Left lung (tissue), 10 donors: ENCODE data around the gene RANGRF. TPM values are rescaled to one million over a fixed set of nuclear protein-coding genes. Genes with fewer than 3 reads are reported as not detected.

Experiments used
- ATAC-seq: fragments of 200-7000 bp; cut with Tn5 transposase; one replicate; pipeline ENCODE4 v1.9.1; 2020; ENCODE audit warnings: moderate library complexity
- DNase-seq, 4 donors: peaks; one replicate each; pipeline ENCODE4 v3.0.0-alpha.2; 2013 to 2020
- H3K27ac ChIP-seq, 2 donors: fragments of 200-600 bp; sonication (generic) in 1 of 2; one replicate each; pipeline versions ENCODE4 v1.5.0 to v1.8.0; 2020 to 2021
- H3K27me3 ChIP-seq, 2 donors: fragments of 200-600 bp; sonication (generic) in 1 of 2; one replicate each; pipeline versions ENCODE4 v1.5.0 to v1.8.0; 2020 to 2021
- H3K36me3 ChIP-seq, 2 donors: fragments of 200-600 bp; sonication (generic) in 1 of 2; one replicate each; pipeline versions ENCODE4 v1.5.0 to v1.8.0; 2020 to 2021
- H3K4me1 ChIP-seq, 2 donors: fragments of 200-600 bp; one replicate each; pipeline ENCODE4 v1.8.0; 2021
- H3K4me3 ChIP-seq, 2 donors: fragments of 200-600 bp; sonication (generic) in 1 of 2; one replicate each; pipeline versions ENCODE4 v1.5.0 to v1.8.0; 2020 to 2021; ENCODE audit warnings: mild to moderate bottlenecking in 1 of 2
- H3K9me3 ChIP-seq, 2 donors: fragments of 200-600 bp; sonication (generic) in 1 of 2; one replicate each; pipeline versions ENCODE4 v1.5.0 to v1.8.0; 2020 to 2021
- intact Hi-C, 2 donors: fragments of 100-400 bp; cut with DNase I; formaldehyde crosslinking; loops; one replicate each; pipeline versions ENCODE4 v1.11.2 to v1.14.2; 2022
- polyA plus RNA-seq, 6 donors: library from polyadenylated mRNA; unstranded; fragments of 120-200 nt; gene quantifications; one replicate each; pipeline ENCODE4 v1.2.1, GENCODE V29; 2013; ENCODE audit not compliant: insufficient read length in 6 of 6
- total RNA-seq, 2 donors: library from RNA; stranded (reverse); fragmentation: NEBNext Ultra II Directional; extraction: Animal tissue kit (Norgen Biotek cat#: 25700); gene quantifications; one replicate each; pipeline ENCODE4 v1.2.1, GENCODE V29; 2021
- TF ChIP-seq, protein P1 (sequence below), 2 donors: fragments of 200-600 bp; sonication (generic) in 1 of 2; IDR thresholded peaks; one replicate each; pipeline versions ENCODE4 v1.5.0 to v1.8.0; 2021; ENCODE audit warnings: antibody characterized with exemption in 2 of 2
- donor health status: DM: no; HTN: yes; CAD: no.
- donor health status: DM: no; HTN: no; CAD: no.

RANGRF gene
- total and polyA plus RNA-seq, 8 donors, result 22.9 to 33.2 (median 24.8) TPM

DNA sequence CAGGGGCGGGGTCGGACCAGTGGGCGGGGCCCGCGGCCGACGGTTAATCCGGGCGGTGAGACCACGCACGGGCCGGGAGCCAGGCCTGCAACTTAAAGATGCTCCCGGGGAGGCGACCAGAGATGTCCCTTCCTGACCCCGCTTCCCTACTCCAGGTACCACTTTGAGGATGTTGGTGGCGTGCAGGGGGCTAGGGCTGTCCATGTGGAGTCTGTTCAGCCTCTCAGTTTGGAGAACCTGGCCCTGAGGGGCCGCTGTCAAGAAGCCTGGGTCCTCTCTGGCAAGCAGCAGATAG is 580 bp downstream of the RANGRF start:
- ATAC-seq (no peak), DNase-seq (peak in 1 of 4 donors; percentile 95)
- Histone ChIP-seq H3K9me3 (no peaks in the 10 kb centered on the region), H3K4me3 (peak overlapping the region; percentile 79 to 81), H3K27ac (peak overlapping the region; percentile 90 to 94), H3K4me1 (peaks cover 5 to 42% of the 10 kb centered on the region in 2 donors), H3K27me3 (no peaks in the 10 kb centered on the region), H3K36me3 (no peaks in the 10 kb centered on the region)
- intact Hi-C loops, result no loop called here
- TF ChIP-seq, protein P1, sequence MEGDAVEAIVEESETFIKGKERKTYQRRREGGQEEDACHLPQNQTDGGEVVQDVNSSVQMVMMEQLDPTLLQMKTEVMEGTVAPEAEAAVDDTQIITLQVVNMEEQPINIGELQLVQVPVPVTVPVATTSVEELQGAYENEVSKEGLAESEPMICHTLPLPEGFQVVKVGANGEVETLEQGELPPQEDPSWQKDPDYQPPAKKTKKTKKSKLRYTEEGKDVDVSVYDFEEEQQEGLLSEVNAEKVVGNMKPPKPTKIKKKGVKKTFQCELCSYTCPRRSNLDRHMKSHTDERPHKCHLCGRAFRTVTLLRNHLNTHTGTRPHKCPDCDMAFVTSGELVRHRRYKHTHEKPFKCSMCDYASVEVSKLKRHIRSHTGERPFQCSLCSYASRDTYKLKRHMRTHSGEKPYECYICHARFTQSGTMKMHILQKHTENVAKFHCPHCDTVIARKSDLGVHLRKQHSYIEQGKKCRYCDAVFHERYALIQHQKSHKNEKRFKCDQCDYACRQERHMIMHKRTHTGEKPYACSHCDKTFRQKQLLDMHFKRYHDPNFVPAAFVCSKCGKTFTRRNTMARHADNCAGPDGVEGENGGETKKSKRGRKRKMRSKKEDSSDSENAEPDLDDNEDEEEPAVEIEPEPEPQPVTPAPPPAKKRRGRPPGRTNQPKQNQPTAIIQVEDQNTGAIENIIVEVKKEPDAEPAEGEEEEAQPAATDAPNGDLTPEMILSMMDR (IDR thresholded peaks at IDR 0.05), result no peak

DNA sequence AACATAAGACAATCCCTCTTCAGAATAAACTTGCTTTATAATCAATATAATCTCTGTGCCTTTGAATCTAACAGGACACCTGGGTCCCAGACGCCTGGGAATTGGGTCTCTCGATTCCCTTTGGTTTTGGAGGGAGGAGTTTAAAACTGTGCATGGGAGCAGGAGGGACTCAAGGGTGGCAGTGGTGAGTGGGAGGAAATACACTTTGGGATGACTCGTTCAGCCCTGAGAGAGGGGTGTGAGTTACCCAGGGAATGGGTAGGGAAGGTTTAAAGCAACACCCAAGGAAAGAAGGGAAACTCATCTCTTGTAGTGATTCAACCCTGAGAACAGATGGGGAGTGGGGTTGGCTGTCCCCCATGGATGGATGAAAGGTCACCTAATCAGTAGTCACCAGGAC is 1.6 kb downstream of the RANGRF start:
- Histone ChIP-seq H3K9me3 (no peaks in the 10 kb centered on the region), H3K4me1 (peaks cover 11 to 51% of the 10 kb centered on the region in 2 donors), H3K4me3 (no peak overlapping the region), H3K27me3 (no peaks in the 10 kb centered on the region), H3K27ac (no peak overlapping the region), H3K36me3 (no peaks in the 10 kb centered on the region)
- intact Hi-C loops, result no loop called here
- TF ChIP-seq, protein P1 (IDR thresholded peaks at IDR 0.05), result no peak
- DNase-seq, result no peak
- ATAC-seq, result no peak

DNA sequence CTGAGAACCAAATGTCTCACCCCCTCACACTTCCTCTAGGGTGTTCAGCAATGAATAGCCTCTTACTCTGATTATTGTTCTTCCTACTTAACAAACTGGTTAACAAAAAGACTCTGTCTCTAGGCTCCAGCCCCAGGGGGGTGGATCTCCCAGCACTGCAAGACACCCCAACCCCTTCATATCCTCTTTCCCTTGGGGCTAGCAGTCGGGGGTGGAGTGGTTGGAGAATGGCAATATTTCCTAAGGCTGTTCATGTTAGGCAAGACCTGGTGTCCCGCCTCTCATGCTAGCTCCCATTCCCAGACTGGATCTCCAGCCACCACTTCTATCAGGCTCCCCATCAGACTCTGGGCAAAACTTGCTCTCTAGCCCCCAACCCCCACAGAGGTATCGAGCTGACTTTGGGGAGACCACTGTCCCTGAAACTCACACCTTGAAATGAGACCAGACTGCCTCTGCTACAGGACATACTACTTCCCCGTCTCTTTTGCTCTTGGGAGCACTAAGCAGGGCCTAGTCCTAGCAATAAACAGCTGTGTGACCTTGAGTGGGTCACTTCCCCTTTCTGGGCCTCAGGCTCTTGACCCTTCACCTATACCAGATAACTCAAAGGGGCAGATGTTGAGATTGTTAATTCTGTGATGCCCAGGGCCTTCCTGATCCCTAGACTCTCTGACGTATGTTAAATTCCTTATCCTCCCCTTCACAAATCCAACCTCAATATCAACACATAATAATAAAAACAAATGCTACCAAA is 4.3 kb downstream of the RANGRF start:
- Histone ChIP-seq H3K27ac (peak overlapping the region in 1 of 2 donors; percentile 5), H3K4me3 (no peak overlapping the region), H3K4me1 (peaks cover 8 to 48% of the 10 kb centered on the region in 2 donors), H3K36me3 (no peaks in the 10 kb centered on the region), H3K9me3 (no peaks in the 10 kb centered on the region), H3K27me3 (no peaks in the 10 kb centered on the region)
- intact Hi-C loops, result no loop called here
- TF ChIP-seq, protein P1 (IDR thresholded peaks at IDR 0.05), result no peak
- no peak for ATAC-seq
- DNase-seq, result no peak

DNA sequence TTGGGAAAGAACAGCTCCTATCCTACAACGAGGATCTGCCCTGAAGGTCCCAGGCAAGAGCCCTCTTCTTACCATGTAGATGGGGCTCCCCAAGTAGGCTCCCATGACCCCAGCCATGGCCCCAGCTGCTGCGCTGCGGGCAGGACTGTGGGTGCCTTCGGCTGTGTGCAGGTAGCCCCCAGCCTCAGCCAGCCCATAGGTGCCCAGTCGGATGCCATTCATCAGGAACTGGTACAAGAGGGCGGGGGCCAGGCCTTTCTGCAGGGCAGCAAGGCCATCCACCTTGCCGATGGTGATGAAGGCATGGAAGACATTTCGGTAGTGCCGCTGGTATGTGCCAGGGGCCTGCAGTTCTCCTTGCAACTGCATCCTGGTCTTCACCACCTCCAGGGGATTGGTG is 5.9 kb downstream of the RANGRF start:
- Histone ChIP-seq H3K4me3 (peak overlapping the region in 1 of 2 donors; percentile 80), H3K9me3 (no peaks in the 10 kb centered on the region), H3K27me3 (no peaks in the 10 kb centered on the region), H3K4me1 (peaks cover 6 to 40% of the 10 kb centered on the region in 2 donors), H3K36me3 (no peaks in the 10 kb centered on the region), H3K27ac (no peak overlapping the region)
- DNase-seq, result no peak
- TF ChIP-seq, protein P1 (IDR thresholded peaks at IDR 0.05), result no peak
- ATAC-seq, result no peak
- intact Hi-C loops, result no loop called here

DNA sequence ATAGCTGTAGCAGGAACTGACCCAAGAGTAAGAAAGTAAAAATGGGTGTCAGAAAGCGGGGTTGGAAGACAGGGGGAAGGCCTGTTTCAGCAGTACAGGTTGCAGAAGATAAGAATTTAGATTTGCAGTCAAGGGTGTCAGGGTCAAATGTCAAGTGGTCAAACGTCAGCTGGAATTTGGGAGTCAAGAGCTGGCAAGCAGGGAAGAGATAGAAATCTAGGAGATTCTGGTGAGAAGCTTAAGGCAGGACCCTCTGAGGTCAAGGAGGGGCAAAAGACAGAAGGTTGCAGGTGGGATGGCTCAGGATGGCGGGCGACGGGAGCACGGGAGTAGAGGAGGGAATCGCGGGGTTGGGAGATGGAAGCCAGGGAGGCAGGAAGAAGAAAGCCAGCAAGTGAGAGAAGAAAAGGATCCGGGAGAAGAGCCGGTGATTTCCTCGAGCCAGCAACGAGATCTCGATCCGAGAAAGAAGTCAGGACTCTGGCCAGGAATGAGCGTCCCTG is 6.4 kb downstream of the RANGRF start:
- H3K4me1 ChIP-seq, result peaks cover 6 to 35% of the 10 kb centered on the region in 2 donors
- DNase-seq, result no peak
- H3K4me3 ChIP-seq, result peak overlapping the region; percentile 71 to 80
- no peaks in the 10 kb centered on the region for H3K27me3 ChIP-seq
- TF ChIP-seq, protein P1 (IDR thresholded peaks at IDR 0.05), result no peak
- no peaks in the 10 kb centered on the region for H3K36me3 ChIP-seq
- H3K9me3 ChIP-seq, result no peaks in the 10 kb centered on the region
- intact Hi-C loops, result no loop called here
- peak overlapping the region; percentile 90 to 97 for H3K27ac ChIP-seq
- peak; percentile 12 for ATAC-seq
